ENCODE data around the gene PRSS56. TPM values are rescaled to one million over a fixed set of nuclear protein-coding genes. Genes with fewer than 3 reads are reported as not detected.

PRSS56 gene
- total and polyA plus RNA-seq, 2 donors (not counting 1 experiment from before 2014, with no cell fraction given) = not detected

GRCh38 chr2:232508251-232508650 is 11.9 kb upstream of the PRSS56 start:
- peaks cover 20% of the 10 kb centered on the region for H3K27me3 ChIP-seq (ENCODE audit: control insufficient read depth, insufficient read depth, low read length)
- H3K9ac ChIP-seq (ENCODE audit: insufficient read depth, low read length) = no peak overlapping the region
- no peaks in the 10 kb centered on the region for H3K36me3 ChIP-seq (ENCODE audit: control insufficient read depth, insufficient read depth, low read length)
- DNase-seq (ENCODE audit: low read depth in 2 of 2) = no peak
- H3K4me3 ChIP-seq (replicated peaks in 1 of 4; ENCODE audit: control extremely low read depth in 1 of 4, insufficient read depth in 1 of 4, low read depth in 3 of 4, low read length in 4 of 4) = no peak overlapping the region
- H3K9me3 ChIP-seq (ENCODE audit: control insufficient read depth, insufficient read depth, low read depth, low read length) = no peaks in the 10 kb centered on the region
- no peaks in the 10 kb centered on the region for H4K20me1 ChIP-seq (ENCODE audit: control insufficient read depth, extremely low read depth, insufficient read depth, low read length)
- no peak overlapping the region for H3K27ac ChIP-seq (ENCODE audit: insufficient read depth, low read length)
- no peak overlapping the region for H3K4me2 ChIP-seq (ENCODE audit: extremely low read depth, insufficient read depth, low read length)
- H2AFZ ChIP-seq (ENCODE audit: low read length) = no peak overlapping the region
- H3K79me2 ChIP-seq (ENCODE audit: control insufficient read depth, insufficient read depth, low read length) = no peaks in the 10 kb centered on the region
- TF ChIP-seq EZH2 (IDR thresholded peaks at IDR 0.05; ENCODE audit: low read length, missing control alignments) (no peak), CTCF (conservative IDR thresholded peaks at IDR 0.05 in 1 of 2, IDR thresholded peaks at IDR 0.05 in 1 of 2; ENCODE audit: low read depth in 1 of 2, low read length in 2 of 2) (no peak)
- H3K4me1 ChIP-seq (ENCODE audit: control insufficient read depth, extremely low read depth, insufficient read depth, low read length) = no peaks in the 10 kb centered on the region

GRCh38 chr2:232511336-232511890 is 8.8 kb upstream of the PRSS56 start:
- no peak overlapping the region for H3K4me3 ChIP-seq (replicated peaks in 1 of 4; ENCODE audit: control extremely low read depth in 1 of 4, insufficient read depth in 1 of 4, low read depth in 3 of 4, low read length in 4 of 4)
- no peaks in the 10 kb centered on the region for H3K36me3 ChIP-seq (ENCODE audit: control insufficient read depth, insufficient read depth, low read length)
- H3K4me1 ChIP-seq (ENCODE audit: control insufficient read depth, extremely low read depth, insufficient read depth, low read length) = no peaks in the 10 kb centered on the region
- no peaks in the 10 kb centered on the region for H3K79me2 ChIP-seq (ENCODE audit: control insufficient read depth, insufficient read depth, low read length)
- H4K20me1 ChIP-seq (ENCODE audit: control insufficient read depth, extremely low read depth, insufficient read depth, low read length) = no peaks in the 10 kb centered on the region
- peaks cover 3% of the 10 kb centered on the region for H3K27me3 ChIP-seq (ENCODE audit: control insufficient read depth, insufficient read depth, low read length)
- no peak overlapping the region for H2AFZ ChIP-seq (ENCODE audit: low read length)
- TF ChIP-seq CTCF (conservative IDR thresholded peaks at IDR 0.05 in 1 of 2, IDR thresholded peaks at IDR 0.05 in 1 of 2; ENCODE audit: low read depth in 1 of 2, low read length in 2 of 2) = no peak
- TF ChIP-seq EZH2 (IDR thresholded peaks at IDR 0.05; ENCODE audit: low read length, missing control alignments) = no peak
- H3K4me2 ChIP-seq (ENCODE audit: extremely low read depth, insufficient read depth, low read length) = no peak overlapping the region
- no peak overlapping the region for H3K9ac ChIP-seq (ENCODE audit: insufficient read depth, low read length)
- H3K9me3 ChIP-seq (ENCODE audit: control insufficient read depth, insufficient read depth, low read depth, low read length) = no peaks in the 10 kb centered on the region
- DNase-seq (ENCODE audit: low read depth in 2 of 2) = no peak
- H3K27ac ChIP-seq (ENCODE audit: insufficient read depth, low read length) = no peak overlapping the region

- Histone ChIP-seq H3K79me2 (ENCODE audit: control insufficient read depth, insufficient read depth, low read length) (no peaks in the 10 kb centered on the region), H3K9ac (ENCODE audit: insufficient read depth, low read length) (no peak overlapping the region), H4K20me1 (ENCODE audit: control insufficient read depth, extremely low read depth, insufficient read depth, low read length) (no peaks in the 10 kb centered on the region)
Observed at GRCh38 chr2:232512602-232513001, 7.6 kb upstream of the PRSS56 start.

More at GRCh38 chr2:232512602-232513001, 7.6 kb upstream of the PRSS56 start:
- no peak for DNase-seq (ENCODE audit: low read depth in 2 of 2)
- TF ChIP-seq CTCF (conservative IDR thresholded peaks at IDR 0.05 in 1 of 2, IDR thresholded peaks at IDR 0.05 in 1 of 2; ENCODE audit: low read depth in 1 of 2, low read length in 2 of 2) (no peak), EZH2 (IDR thresholded peaks at IDR 0.05; ENCODE audit: low read length, missing control alignments) (no peak)
- Histone ChIP-seq H3K27me3 (ENCODE audit: control insufficient read depth, insufficient read depth, low read length) (peaks cover 3% of the 10 kb centered on the region), H3K4me1 (ENCODE audit: control insufficient read depth, extremely low read depth, insufficient read depth, low read length) (no peaks in the 10 kb centered on the region), H3K4me2 (ENCODE audit: extremely low read depth, insufficient read depth, low read length) (no peak overlapping the region), H3K9me3 (ENCODE audit: control insufficient read depth, insufficient read depth, low read depth, low read length) (no peaks in the 10 kb centered on the region), H3K4me3 (replicated peaks in 1 of 4; ENCODE audit: control extremely low read depth in 1 of 4, insufficient read depth in 1 of 4, low read depth in 3 of 4, low read length in 4 of 4) (no peak overlapping the region), H3K27ac (ENCODE audit: insufficient read depth, low read length) (no peak overlapping the region), H2AFZ (ENCODE audit: low read length) (no peak overlapping the region), H3K36me3 (ENCODE audit: control insufficient read depth, insufficient read depth, low read length) (no peaks in the 10 kb centered on the region)

Data from fibroblast of lung (primary cell).